GM18507 (cell line): ENCODE measurements around the gene PRRG2.
A peak's percentile ranks its signal among the peaks of the same experiment; 100 is the strongest.

Source experiments
- DNase-seq: peaks from one replicate; pipeline ENCODE4 v3.0.0; 2011; ENCODE audit warnings: low read depth; ENCODE audit not compliant: insufficient read length; ENCODE audit errors: extremely low spot score
- FAIRE-seq: peaks from 2 replicates; lab custom pipeline; 2011; peaks lifted over from hg19 to GRCh38; lab: Jason Lieb, UNC

PRRG2 gene

GRCh38 chr19:49581007-49581508 is at the start of gene PRRG2:
Gene PRRG2, plus strand, starts transcription at chr19:49581316. Its CDS starts 1,904 bp downstream, at chr19:49583220.
- no peak for DNase-seq
- no peak for FAIRE-seq

DNA sequence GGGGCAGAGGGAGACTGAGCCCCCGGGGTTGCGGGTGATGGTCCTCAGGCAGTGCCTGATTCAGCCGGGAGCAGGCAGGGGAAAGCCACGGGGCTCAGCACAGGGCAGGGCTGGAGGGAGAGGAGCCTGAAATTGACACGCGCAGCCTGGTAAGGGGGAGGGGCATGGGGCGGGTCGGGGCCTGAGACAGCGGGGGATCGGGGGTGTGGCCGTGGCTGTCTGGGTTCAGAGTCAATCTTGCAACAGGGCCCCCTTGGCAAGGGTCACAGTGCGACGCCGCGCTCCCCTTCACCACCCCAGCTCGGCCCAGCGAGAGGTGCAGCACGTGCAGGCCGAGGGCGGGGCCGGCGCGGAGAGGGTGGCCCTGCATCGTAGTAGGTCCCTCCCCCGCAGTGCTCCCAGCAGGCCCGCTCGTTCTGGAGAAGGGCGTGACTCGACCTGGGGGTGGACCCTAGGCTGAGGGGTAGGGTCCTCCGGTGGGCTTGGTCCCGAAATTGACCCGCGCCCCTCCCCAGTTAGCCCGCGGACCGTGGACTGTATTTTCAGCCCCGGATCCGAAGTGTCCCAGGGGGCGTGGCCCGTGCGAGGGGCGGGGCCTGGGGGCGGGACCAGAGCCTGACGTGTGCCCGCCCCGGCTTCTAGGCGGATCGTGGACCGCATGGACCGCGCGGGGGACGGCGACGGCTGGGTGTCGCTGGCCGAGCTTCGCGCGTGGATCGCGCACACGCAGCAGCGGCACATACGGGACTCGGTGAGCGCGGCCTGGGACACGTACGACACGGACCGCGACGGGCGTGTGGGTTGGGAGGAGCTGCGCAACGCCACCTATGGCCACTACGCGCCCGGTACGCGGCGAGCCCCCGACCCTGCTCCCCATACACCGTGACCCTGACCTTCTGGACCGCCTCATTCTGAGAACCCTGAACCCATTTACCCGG is 47.3 kb upstream of the PRRG2 start:
- peak; percentile 60 for FAIRE-seq

GRCh38 chr19:49534632-49535385 is 46.3 kb upstream of the PRRG2 start:
- DNase-seq: no peak
- FAIRE-seq: peak; percentile 56

More for the DNA sequence above, 47.3 kb upstream of the PRRG2 start:
- DNase-seq: peak; percentile 39

GRCh38 chr19:49536921-49537462 is 44.1 kb upstream of the PRRG2 start:
- no peak for FAIRE-seq

GRCh38 chr19:49538643-49539042 is 42.5 kb upstream of the PRRG2 start:
- DNase-seq (no peak), FAIRE-seq (no peak)

More at GRCh38 chr19:49536921-49537462, 44.1 kb upstream of the PRRG2 start:
- no peak for DNase-seq

- DNase-seq (no peak), FAIRE-seq (no peak)
Measured at GRCh38 chr19:49539192-49539952, 41.7 kb upstream of the PRRG2 start.

DNA sequence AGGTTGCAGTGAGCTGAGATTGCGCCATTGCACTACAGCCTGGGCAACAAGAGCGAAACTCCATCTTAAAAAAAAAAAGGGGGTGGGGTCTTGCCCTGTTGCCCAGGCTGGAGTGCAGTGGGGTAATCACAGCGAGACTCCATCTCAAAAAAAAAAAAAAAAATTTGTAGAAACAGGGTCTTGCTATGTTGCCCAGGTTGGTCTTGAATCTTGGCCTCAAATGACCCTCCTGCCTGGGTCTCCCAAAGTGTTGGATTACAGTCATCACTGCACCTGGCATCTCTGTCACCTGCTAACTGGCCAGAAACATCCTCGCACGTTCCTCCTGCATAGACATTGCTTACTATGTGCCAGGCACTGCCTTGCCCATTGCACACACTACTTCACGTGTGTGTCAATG is 39.2 kb upstream of the PRRG2 start:
- no peak for FAIRE-seq
- DNase-seq: no peak

DNA sequence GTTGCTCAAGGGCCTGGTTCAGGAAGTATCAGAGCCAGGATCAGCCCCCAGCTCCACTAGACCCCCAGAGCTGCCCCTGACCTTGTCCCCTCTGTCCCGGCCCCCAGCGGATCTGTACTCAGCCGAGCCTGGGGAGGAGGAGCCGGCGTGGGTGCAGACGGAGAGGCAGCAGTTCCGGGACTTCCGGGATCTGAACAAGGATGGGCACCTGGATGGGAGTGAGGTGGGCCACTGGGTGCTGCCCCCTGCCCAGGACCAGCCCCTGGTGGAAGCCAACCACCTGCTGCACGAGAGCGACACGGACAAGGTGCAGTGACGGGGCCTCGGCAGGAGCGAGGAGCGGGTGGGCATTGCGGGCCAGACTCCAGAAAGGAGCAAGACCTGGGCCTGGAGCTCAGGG is 38.7 kb upstream of the PRRG2 start:
- FAIRE-seq (no peak), DNase-seq (no peak)

DNA sequence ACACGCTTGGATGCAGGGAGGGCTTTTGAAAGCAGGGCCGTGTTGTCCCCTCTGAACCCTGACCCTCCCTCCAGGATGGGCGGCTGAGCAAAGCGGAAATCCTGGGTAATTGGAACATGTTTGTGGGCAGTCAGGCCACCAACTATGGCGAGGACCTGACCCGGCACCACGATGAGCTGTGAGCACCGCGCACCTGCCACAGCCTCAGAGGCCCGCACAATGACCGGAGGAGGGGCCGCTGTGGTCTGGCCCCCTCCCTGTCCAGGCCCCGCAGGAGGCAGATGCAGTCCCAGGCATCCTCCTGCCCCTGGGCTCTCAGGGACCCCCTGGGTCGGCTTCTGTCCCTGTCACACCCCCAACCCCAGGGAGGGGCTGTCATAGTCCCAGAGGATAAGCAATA is 38.1 kb upstream of the PRRG2 start:
- FAIRE-seq (no peak), DNase-seq (no peak)

DNA sequence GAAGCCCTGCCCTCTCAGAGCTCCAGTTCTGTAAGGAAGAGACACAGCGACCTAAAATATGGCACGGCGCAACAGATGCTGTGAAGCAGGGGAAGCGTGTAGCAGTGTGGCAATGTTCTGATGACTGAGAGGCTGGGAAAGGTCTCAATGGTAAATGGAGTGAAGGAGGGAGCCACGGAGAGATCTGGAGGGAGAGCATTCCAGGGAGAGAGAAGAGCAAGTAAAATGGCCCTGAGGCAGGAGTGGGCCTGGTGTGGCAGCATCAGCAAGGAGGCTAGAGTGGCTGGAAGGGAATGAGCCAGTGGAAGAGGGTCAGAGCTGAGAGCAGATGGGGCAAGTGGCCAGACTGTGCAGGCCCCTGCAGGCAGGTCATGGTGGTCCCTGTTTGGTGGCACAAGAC is 37.0 kb upstream of the PRRG2 start:
- no peak for DNase-seq
- FAIRE-seq: no peak

DNA sequence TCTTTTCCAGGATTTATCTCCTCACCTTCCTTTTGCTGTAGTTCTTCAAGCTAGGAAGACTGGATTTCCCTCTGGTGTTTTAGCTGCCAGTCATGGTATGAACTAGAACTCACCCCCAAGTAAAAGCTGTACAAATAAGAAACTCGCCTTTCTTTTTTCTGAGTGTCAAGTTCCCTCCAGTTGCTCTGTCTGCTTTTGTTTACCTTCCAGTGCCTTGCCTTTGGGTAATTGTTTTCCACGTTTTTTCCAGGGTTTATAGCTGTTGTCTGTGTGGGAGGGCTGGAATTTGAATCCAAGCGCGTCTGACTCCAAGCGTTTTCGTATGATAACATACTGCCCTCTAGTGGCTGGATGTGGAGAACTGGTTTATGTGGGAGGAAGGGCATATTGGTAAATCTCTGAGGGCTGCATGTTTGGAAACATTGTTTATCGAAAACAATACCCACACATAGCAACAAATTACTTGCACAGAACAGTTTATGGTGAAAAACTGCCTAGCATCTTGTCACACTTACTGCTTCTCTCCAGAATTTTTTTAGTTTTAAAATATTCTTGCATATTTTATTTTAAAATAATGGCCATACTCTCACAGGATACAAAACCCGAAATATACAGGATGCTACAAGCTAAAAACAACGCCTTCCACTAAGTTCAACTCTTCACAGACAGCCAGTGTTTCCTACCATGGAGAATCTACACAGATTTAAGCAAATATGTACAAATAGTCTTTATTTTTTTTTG is 34.1 kb upstream of the PRRG2 start:
- DNase-seq: peak; percentile 43
- FAIRE-seq: peak; percentile 89

GRCh38 chr19:49549045-49549444 is 32.1 kb upstream of the PRRG2 start:
- FAIRE-seq (no peak), DNase-seq (no peak)

GRCh38 chr19:49551531-49551930 is 29.6 kb upstream of the PRRG2 start:
- FAIRE-seq (no peak), DNase-seq (no peak)

DNA sequence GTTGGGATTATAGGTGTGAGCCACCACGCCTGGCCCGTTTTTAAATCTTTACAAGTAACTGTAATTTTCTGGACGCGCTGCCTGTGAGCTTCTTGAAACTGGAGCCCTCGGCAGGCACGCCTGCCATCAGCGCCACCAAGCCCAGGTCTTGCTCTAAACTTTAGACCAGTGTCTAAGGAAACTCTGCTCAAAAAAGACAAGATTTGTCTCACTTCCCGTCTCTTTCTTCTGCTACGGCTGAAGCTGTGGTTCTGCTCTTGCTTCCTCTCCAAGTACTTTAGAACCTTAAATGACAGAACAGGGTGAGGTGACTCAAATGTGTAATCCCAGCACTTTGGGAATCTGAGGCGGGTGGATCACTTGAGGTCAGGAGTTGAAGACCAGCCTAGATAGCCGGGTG is 28.4 kb upstream of the PRRG2 start:
- FAIRE-seq: no peak
- DNase-seq: no peak

- no peak for DNase-seq
- FAIRE-seq: no peak
Measured at GRCh38 chr19:49553451-49554271, 27.5 kb upstream of the PRRG2 start.

DNA sequence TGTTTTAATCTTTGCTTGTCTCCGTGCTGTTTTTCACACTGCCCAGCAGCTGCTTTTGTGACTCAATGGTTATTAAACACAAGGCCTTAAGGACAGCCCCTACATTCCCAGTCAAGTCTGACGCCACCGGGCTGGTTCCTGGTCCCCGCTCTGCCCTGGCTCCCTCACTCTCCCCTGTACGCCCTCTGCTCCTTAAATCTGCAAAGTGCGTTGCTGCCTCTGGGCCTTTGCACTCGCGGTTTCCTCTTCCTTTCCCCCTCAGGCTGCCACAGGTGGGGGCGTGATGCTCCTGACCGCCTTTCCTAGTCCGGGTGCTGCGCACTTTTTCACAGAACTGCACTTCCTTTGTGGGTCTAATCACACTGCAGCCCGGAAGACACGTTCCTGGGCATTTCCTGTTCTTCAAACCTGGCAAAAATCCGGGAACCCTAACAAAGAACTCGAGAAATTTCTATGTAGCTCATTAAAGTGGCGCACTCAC is 26.4 kb upstream of the PRRG2 start:
- DNase-seq (no peak), FAIRE-seq (no peak)

- DNase-seq (no peak), FAIRE-seq (no peak)
Measured at GRCh38 chr19:49555600-49556411, 25.3 kb upstream of the PRRG2 start.
